ENCODE measurements around the gene TMEM232.

GRCh38 chr5:110738503-110738811 is 12.0 kb upstream of the TMEM232 start:
- TF ChIP-seq POLR2AphosphoS5 (IDR thresholded peaks at IDR 0.05; ENCODE audit: low read depth): no peak
- TF ChIP-seq CTCF (IDR thresholded peaks at IDR 0.05; ENCODE audit: insufficient read depth, low read length): no peak
- TF ChIP-seq REST (IDR thresholded peaks at IDR 0.05; ENCODE audit: insufficient replicate concordance, low read depth): no peak
- no peak for TF ChIP-seq GABPA (IDR thresholded peaks at IDR 0.05; ENCODE audit: low read depth)

Data from HL-60 (cell line).